ENCODE results near the gene ZNF74.

The ZNF74 gene

GRCh38 chr22:20436768-20437612, 43.0 kb downstream of the ZNF74 start:
- no peak for DNase-seq
- no peak for TF ChIP-seq CTCF (IDR thresholded peaks at IDR 0.05; ENCODE audit: low read depth, low read length, missing control alignments)
- no peaks in the 10 kb centered on the region for H3K27me3 ChIP-seq (replicated peaks)
- H3K4me3 ChIP-seq (ENCODE audit: low read depth, low read length) = peak overlapping the region; percentile 79
- H3K36me3 ChIP-seq (replicated peaks) = peaks cover 3% of the 10 kb centered on the region
- in situ Hi-C loops (cut with HindIII; ENCODE audit: low pct_ligation_motif_present, low sequenced_read_pairs) = no loop called here
- H3K27ac ChIP-seq = no peak overlapping the region

- in situ Hi-C loops (cut with HindIII; ENCODE audit: low pct_ligation_motif_present, low sequenced_read_pairs) = no loop called here
- Histone ChIP-seq H3K27ac (no peak within 1 kb of the TSS), H3K27me3 (replicated peaks) (no peaks in the 10 kb centered on the region), H3K36me3 (replicated peaks) (peaks cover 8% of the 10 kb centered on the region), H3K4me3 (ENCODE audit: low read depth, low read length) (peak within 1 kb of the TSS; percentile 79)
- no peak for TF ChIP-seq CTCF (IDR thresholded peaks at IDR 0.05; ENCODE audit: low read depth, low read length, missing control alignments)
- DNase-seq = no peak
Measured at GRCh38 chr22:20437613-20438426, 43.9 kb downstream of the ZNF74 start, which contains the start of gene SCARF2. Gene SCARF2 (minus strand): TSS chr22:20437825. CDS start chr22:20437754, 71 bp downstream.

GRCh38 chr22:20438427-20438677, 44.4 kb downstream of the ZNF74 start:
- H3K27ac ChIP-seq = no peak overlapping the region
- H3K36me3 ChIP-seq (replicated peaks) = peaks cover 8% of the 10 kb centered on the region
- H3K4me3 ChIP-seq (ENCODE audit: low read depth, low read length) = peak overlapping the region; percentile 79
- in situ Hi-C loops (cut with HindIII; ENCODE audit: low pct_ligation_motif_present, low sequenced_read_pairs) = no loop called here
- DNase-seq = no peak
- H3K27me3 ChIP-seq (replicated peaks) = no peaks in the 10 kb centered on the region
- TF ChIP-seq CTCF (IDR thresholded peaks at IDR 0.05; ENCODE audit: low read depth, low read length, missing control alignments) = no peak

- Histone ChIP-seq H3K27me3 (replicated peaks) (no peaks in the 10 kb centered on the region), H3K4me3 (ENCODE audit: low read depth, low read length) (no peak overlapping the region), H3K27ac (no peak overlapping the region), H3K36me3 (replicated peaks) (peaks cover 8% of the 10 kb centered on the region)
- in situ Hi-C loops (cut with HindIII; ENCODE audit: low pct_ligation_motif_present, low sequenced_read_pairs) = no loop called here
- peak; percentile 40 for TF ChIP-seq CTCF (IDR thresholded peaks at IDR 0.05; ENCODE audit: low read depth, low read length, missing control alignments)
- no peak for DNase-seq
Measured at GRCh38 chr22:20438678-20439492, 44.9 kb downstream of the ZNF74 start.

GRCh38 chr22:20439556-20439927, 45.6 kb downstream of the ZNF74 start:
- no peak for TF ChIP-seq CTCF (IDR thresholded peaks at IDR 0.05; ENCODE audit: low read depth, low read length, missing control alignments)
- Histone ChIP-seq H3K36me3 (replicated peaks) (peaks cover 8% of the 10 kb centered on the region), H3K27me3 (replicated peaks) (no peaks in the 10 kb centered on the region), H3K27ac (no peak overlapping the region), H3K4me3 (ENCODE audit: low read depth, low read length) (no peak overlapping the region)
- in situ Hi-C loops (cut with HindIII; ENCODE audit: low pct_ligation_motif_present, low sequenced_read_pairs) = no loop called here
- DNase-seq = no peak

Data from brain microvascular endothelial cell (primary cell).